ENCODE data around the gene PIH1D1. TPM values are rescaled to one million over a fixed set of nuclear protein-coding genes. Genes with fewer than 3 reads are reported as not detected.
A peak's percentile ranks its signal among the peaks of the same experiment; 100 is the strongest.

The PIH1D1 gene
- total and polyA plus RNA-seq, 2 of the 8 experiments (the other 6 are each of a cell fraction or from before 2014, with no cell fraction given), result 146 to 195 TPM

DNA sequence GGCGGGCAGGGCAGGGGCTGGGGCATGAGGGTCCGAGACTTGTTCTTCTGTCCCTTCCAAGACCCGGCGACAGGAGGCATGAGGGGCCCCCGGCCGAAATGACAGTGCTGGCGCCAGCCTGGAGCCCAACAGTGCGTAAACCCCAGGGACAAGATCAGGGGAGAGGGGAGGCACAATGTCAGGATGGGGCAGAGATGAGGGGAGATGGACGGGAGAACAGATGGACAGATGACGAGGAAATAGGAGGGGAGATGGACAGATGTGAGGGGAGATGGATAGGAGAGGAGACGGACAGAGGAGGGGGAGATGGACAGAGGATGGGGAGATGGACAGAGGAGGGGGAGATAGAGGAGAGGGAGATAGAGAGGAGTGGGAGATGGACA is 22.9 kb upstream of the PIH1D1 start:
- no peak overlapping the region for H4K5ac ChIP-seq (ENCODE audit: insufficient read length, low read depth, low read length)
- no peak for TF ChIP-seq BACH1 (IDR thresholded peaks at IDR 0.05; ENCODE audit: low read length)
- no peak for TF ChIP-seq RFX5 (IDR thresholded peaks at IDR 0.05; ENCODE audit: borderline replicate concordance, low read depth, low read length)
- no peak for TF ChIP-seq POLR2AphosphoS5 (IDR thresholded peaks at IDR 0.05; ENCODE audit: low read depth, low read length)
- no peak for TF ChIP-seq EGR1 (IDR thresholded peaks at IDR 0.05; ENCODE audit: borderline replicate concordance, low read depth, low read length)
- no peak for TF ChIP-seq SIX5 (IDR thresholded peaks at IDR 0.05; ENCODE audit: low read depth, low read length)
- TF ChIP-seq JUND (IDR thresholded peaks at IDR 0.05; ENCODE audit: low read length), result no peak
- WGBS, 2 experiments (ENCODE audit: extremely low coverage in 1 of 2, insufficient coverage in 1 of 2, insufficient read length in 1 of 2, insufficient replicate concordance in 2 of 2, low coverage in 1 of 2, low lambda C conversion rate in 2 of 2, missing lambda C conversion rate in 1 of 2), result 80% methylated on average over 6 of the region's 11 CpGs; no CpG with 5 or more reads in 1 of the 2 experiments
- peaks cover 0 to 2% (median 0%) of the 10 kb centered on the region in 4 experiments; a peak in 2 of 8 replicates for H3K36me3 ChIP-seq (ENCODE audit: control insufficient read depth in 2 of 4, insufficient read depth in 4 of 4, low read length in 3 of 4)
- H3K9me3 ChIP-seq (ENCODE audit: insufficient read depth in 2 of 2, low read depth in 1 of 2, low read length in 1 of 2), result no peaks in the 10 kb centered on the region; a peak in 1 of 4 replicates
- H3K27ac ChIP-seq (ENCODE audit: low read depth, low read length), result no peak overlapping the region
- H2BK5ac ChIP-seq (ENCODE audit: low read depth, low read length), result no peak overlapping the region
- no peak overlapping the region for H4K8ac ChIP-seq (ENCODE audit: extremely low read depth, insufficient read depth, low read length)
- H4K20me1 ChIP-seq (replicated peaks in 1 of 2; ENCODE audit: control insufficient read depth in 1 of 2, insufficient read depth in 2 of 2, low read length in 2 of 2), result no peaks in the 10 kb centered on the region
- H3K79me1 ChIP-seq (ENCODE audit: low read depth, low read length), result no peaks in the 10 kb centered on the region
- H3K79me2 ChIP-seq (ENCODE audit: control insufficient read depth in 1 of 2, insufficient read depth in 2 of 2, low read length in 2 of 2), result no peaks in the 10 kb centered on the region
- H2BK15ac ChIP-seq (ENCODE audit: low read length), result peak overlapping the region; percentile 81; the same call in 1 of the 2 replicates
- H3K27me3 ChIP-seq (replicated peaks in 1 of 4; ENCODE audit: control insufficient read depth in 3 of 4, extremely low read depth in 1 of 4, insufficient read depth in 3 of 4, low read length in 3 of 4), result peaks cover 0 to 5% (median 0%) of the 10 kb centered on the region in 4 experiments; a peak in 4 of 7 replicates
- no peak overlapping the region for H2BK120ac ChIP-seq (replicated peaks; ENCODE audit: low read depth, low read length)
- peak overlapping the region; percentile 32; the same call in 1 of the 2 replicates for H3K18ac ChIP-seq (ENCODE audit: extremely low read depth, low read length)
- H3K9ac ChIP-seq (replicated peaks in 1 of 4; ENCODE audit: extremely low read depth in 1 of 4, low read depth in 3 of 4, low read length in 3 of 4), result no peak overlapping the region
- H3K23me2 ChIP-seq (ENCODE audit: low read depth, low read length), result no peaks in the 10 kb centered on the region; the same call in 1 of the 2 replicates
- no peak overlapping the region for H3K23ac ChIP-seq (ENCODE audit: insufficient read length)
- 0 out of 7 replicates have a peak, but pooled peaks cover 0 to 5% (median 0%) of the 10 kb centered on the region in 4 experiments for H3K4me1 ChIP-seq (replicated peaks in 1 of 4; ENCODE audit: control insufficient read depth in 3 of 4, insufficient read depth in 4 of 4, low read length in 3 of 4)
- 0 out of 2 replicates have a peak overlapping the region, but pooled peaks have one; percentile 27 for H2BK12ac ChIP-seq (ENCODE audit: low read depth, low read length)
- no peak overlapping the region for H2AFZ ChIP-seq (ENCODE audit: low read length)
- no peak for DNase-seq (ENCODE audit: low read depth in 1 of 2, low spot score in 2 of 2)
- H2BK20ac ChIP-seq (ENCODE audit: low read length), result no peak overlapping the region
- H3K56ac ChIP-seq (replicated peaks; ENCODE audit: insufficient read length, low read depth, low read length), result no peak overlapping the region
- H3K4me3 ChIP-seq (ENCODE audit: extremely low read depth in 1 of 4, insufficient read depth in 2 of 4, low read depth in 3 of 4, low read length in 4 of 4), result peak overlapping the region in 1 of 4 experiments; percentile 58; a peak in 1 of 8 replicates
- peak overlapping the region; percentile 9 to 48; a peak in 2 of 4 replicates for H3K4me2 ChIP-seq (ENCODE audit: insufficient read depth in 1 of 2, low read depth in 2 of 2, low read length in 2 of 2)
- H4K91ac ChIP-seq (replicated peaks; ENCODE audit: insufficient read length, low read length), result no peak overlapping the region
- POLR2A ChIA-PET (ENCODE audit: partially characterized antibody), result interaction anchor here (4.7 to 6.8 kb wide), 2 partner anchors 19 to 22 kb away, joined by 29 to 50 read pairs; partner anchors contain the start of genes ALDH16A1, PIH1D1 and RPS11
- no peak for FAIRE-seq
- H3K4ac ChIP-seq (replicated peaks; ENCODE audit: insufficient read length, low read depth, low read length), result no peak overlapping the region
- H2AK5ac ChIP-seq (ENCODE audit: low read depth, low read length), result no peak overlapping the region
- H3K14ac ChIP-seq (ENCODE audit: insufficient read length), result no peak overlapping the region
- CTCF ChIA-PET (ENCODE audit: partially characterized antibody), result interaction anchor here (0.6 to 4.7 kb wide), 6 partner anchors 8 to 96 kb away, joined by 3 to 22 read pairs (median 5); no protein-coding TSS in a partner anchor

Measured in H1 (cell line).